CD4-positive, alpha-beta T cell treated with Interleukin-6 for 4 hours (primary cell): ENCODE results near the gene KCNK6.
A peak's percentile ranks its signal among the peaks of the same experiment; 100 is the strongest.
"Not testable (repeated sequence)": the region's sequence is repeated elsewhere in the genome, so short reads cannot be mapped to it uniquely, and the experiment has no call there.

Source experiments
- DNase-seq: peaks from one replicate; pipeline ENCODE4 v3.0.0-alpha.2; 2020; ENCODE audit warnings: mixed read lengths

KCNK6 gene

DNA sequence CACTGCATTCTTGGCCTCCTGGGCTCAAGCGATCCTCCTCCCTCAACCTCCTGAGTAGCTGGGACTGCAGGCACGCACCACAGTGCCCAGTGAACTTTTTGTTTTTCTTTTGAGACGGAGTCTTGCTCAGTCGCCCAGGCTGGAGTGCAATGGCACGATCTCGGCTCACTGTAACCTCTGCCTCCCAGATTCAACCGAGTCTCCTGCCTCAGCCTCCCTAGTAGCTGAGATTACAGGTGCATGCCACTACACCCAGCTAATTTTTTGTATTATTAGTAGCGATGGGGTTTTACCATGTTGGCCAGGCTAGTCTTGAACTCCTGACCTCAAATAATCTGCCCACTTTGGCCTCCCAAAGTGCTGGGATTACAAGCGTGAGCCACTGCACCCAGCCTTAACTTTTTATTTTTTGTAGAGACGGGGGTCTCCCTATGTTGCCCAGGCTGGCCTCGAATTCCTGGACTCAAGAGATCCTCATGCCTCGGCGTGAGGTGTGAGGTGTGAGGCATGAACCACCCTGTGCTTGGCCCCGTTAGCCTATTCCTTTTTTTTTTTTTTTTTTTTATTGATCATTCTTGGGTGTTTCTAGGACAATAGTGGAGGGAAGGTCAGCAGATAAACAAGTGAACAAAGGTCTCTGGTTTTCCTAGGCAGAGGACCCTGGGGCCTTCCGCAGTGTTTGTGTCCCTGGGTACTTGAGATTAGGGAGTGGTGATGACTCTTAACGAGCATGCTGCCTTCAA is 43.5 kb downstream of the KCNK6 start:
- DNase-seq = not testable (repeated sequence)

- DNase-seq = no peak
Observed at GRCh38 chr19:38367041-38367440, 47.4 kb downstream of the KCNK6 start.

- no peak for DNase-seq
Observed at GRCh38 chr19:38369584-38369983, 49.9 kb downstream of the KCNK6 start.

- no peak for DNase-seq
Observed at GRCh38 chr19:38370299-38370698, 50.7 kb downstream of the KCNK6 start.

DNA sequence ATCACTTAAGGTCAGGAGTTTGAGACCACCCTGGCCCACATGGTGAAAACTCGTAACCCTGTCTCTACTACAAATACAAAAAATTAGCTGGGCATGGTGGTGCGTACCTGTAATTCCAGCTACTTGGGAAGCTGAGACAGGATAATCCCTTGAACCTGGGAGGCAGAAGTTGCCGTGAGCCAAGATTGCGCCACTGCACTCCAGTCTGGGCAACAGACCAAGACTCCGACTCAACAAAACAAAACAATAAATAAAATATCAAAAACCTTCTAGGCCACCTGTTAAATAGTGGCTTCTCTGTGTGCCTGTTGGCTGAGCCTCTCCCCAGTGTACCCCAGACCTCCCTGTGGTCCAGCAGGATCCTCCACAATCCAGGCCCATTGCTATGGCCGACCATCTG is 51.4 kb downstream of the KCNK6 start:
- no peak for DNase-seq

- DNase-seq = no peak
Observed at GRCh38 chr19:38373907-38374331, 54.3 kb downstream of the KCNK6 start.

GRCh38 chr19:38374332-38375097 is 54.9 kb downstream of the KCNK6 start, which contains the start of gene PSMD8:
PSMD8 (plus strand) TSS chr19:38374571; CDS start chr19:38374602, 31 bp downstream.
- peak; percentile 99 for DNase-seq

DNA sequence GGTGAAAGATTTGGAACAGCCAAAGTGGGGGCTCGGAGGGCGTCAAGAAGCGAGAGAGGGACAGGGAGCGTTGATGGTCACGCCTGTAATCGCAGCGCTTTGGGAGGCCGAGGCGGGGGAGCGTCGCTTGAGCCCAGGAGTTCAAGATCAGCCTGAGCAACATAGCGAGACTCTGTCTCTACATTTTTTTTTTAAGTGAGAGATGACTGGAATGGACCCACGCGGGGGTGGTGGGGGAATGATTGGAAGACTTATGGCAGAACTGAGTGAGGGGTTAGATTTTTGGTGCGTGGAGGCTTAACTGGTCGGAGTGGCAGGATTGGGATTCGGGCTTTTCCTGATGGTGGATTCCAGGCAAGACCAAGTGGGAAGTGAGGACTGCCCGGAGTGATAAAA is 55.5 kb downstream of the KCNK6 start:
- DNase-seq = no peak

DNA sequence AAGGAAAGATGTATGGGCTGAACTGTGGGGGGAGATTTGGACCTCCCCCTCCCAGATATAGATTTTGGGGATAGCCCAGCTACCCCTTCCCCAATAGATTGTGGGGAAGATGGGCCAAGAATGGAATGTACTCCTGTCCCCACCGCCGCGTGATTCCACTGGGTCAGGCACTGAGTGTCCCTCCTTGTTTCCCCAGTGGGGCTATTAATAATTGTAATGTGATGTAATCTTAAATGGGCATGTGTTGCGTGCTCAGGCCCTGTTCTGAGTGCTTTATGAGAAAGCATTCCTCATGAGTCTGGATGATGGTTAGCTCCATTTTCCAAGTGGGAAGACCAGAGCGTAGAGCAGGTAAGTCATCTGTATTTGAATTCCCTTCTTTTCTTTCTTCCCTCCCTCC is 56.1 kb downstream of the KCNK6 start:
- no peak for DNase-seq

GRCh38 chr19:38376576-38376975 is 56.9 kb downstream of the KCNK6 start:
- DNase-seq = no peak

- DNase-seq = no peak
Observed at GRCh38 chr19:38377052-38377451, 57.4 kb downstream of the KCNK6 start.

DNA sequence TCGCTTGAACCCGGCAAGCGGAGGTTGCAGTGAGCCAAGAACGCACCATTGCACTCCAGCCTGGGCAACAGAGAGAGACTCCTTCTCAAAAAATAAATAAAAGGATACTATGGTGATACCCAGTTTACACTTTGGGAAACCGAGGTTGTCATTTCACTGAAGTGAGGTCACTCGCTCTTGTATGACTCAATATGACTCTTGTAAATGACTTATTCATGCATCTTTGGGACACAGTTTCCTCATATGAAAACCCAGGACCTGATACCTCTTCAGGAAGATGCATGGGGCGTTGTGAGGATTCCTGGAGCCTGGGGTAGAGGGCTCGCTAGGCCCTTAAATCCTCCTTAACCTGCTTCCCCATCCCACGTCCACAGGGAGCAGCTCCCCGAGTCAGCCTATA is 59.2 kb downstream of the KCNK6 start:
- DNase-seq = no peak

GRCh38 chr19:38381138-38381537 is 61.5 kb downstream of the KCNK6 start:
- DNase-seq = no peak
